H9 (cell line): ENCODE measurements around the gene DHCR7. TPM values are rescaled to one million over a fixed set of nuclear protein-coding genes. Genes with fewer than 3 reads are reported as not detected.

Source experiments
- DNase-seq: peaks from one replicate; pipeline ENCODE4 v3.0.0-alpha.2; 2017
- H2AFZ ChIP-seq: one replicate; pipeline ENCODE4 v1.6.1; 2013; ENCODE audit warnings: mild to moderate bottlenecking, low read length, control low read depth, moderate library complexity
- H2AK5ac ChIP-seq: 2 replicates; pipeline ENCODE4 v1.6.1; 2013; ENCODE audit warnings: low read length, control low read depth, mixed read lengths; ENCODE audit not compliant: insufficient read length
- H2BK120ac ChIP-seq: one replicate; pipeline ENCODE4 v1.6.1; 2013; ENCODE audit warnings: low read depth, mild to moderate bottlenecking, low read length, control low read depth, inconsistent platforms; ENCODE audit not compliant: poor library complexity, severe bottlenecking
- H2BK12ac ChIP-seq: 2 replicates; pipeline ENCODE4 v1.6.1; 2013; ENCODE audit warnings: low read length, control low read depth, mixed read lengths, low read depth; ENCODE audit not compliant: insufficient read length
- H2BK15ac ChIP-seq: 2 replicates; pipeline ENCODE4 v1.6.1; 2013; ENCODE audit warnings: low read depth, low read length, control low read depth
- H2BK20ac ChIP-seq: one replicate; pipeline ENCODE4 v1.6.1; 2013; ENCODE audit warnings: low read depth, mild to moderate bottlenecking, low read length, control low read depth, inconsistent platforms; ENCODE audit not compliant: poor library complexity, severe bottlenecking
- H2BK5ac ChIP-seq: 2 replicates; pipeline ENCODE4 v1.6.1; 2013; ENCODE audit warnings: low read length, control low read depth, mixed read lengths; ENCODE audit not compliant: insufficient read length
- H3K14ac ChIP-seq: 2 replicates; pipeline ENCODE4 v1.6.1; 2013; ENCODE audit warnings: low read length, control low read depth; ENCODE audit not compliant: insufficient read depth
- H3K18ac ChIP-seq: 2 replicates; pipeline ENCODE4 v1.6.1; 2013; ENCODE audit warnings: low read depth, mild to moderate bottlenecking, mixed read lengths, low read length, control low read depth; ENCODE audit not compliant: insufficient read length
- H3K23ac ChIP-seq: 2 replicates; pipeline ENCODE4 v1.6.1; 2013; ENCODE audit warnings: low read length, control low read depth, mixed read lengths, low read depth; ENCODE audit not compliant: insufficient read length
- H3K23me2 ChIP-seq: 2 replicates; pipeline ENCODE4 v1.6.1; 2013; ENCODE audit warnings: low read depth, mild to moderate bottlenecking, mixed read lengths, low read length, control low read depth; ENCODE audit not compliant: insufficient read length, poor library complexity, severe bottlenecking
- H3K27ac ChIP-seq: 2 replicates; pipeline ENCODE4 v1.5.1; 2013; ENCODE audit warnings: low read length, control low read depth, mixed read lengths, low read depth; ENCODE audit not compliant: insufficient read length
- H3K27me3 ChIP-seq: 2 replicates; pipeline ENCODE4 v1.6.1; 2013; ENCODE audit warnings: low read length, control low read depth, inconsistent platforms; ENCODE audit not compliant: insufficient read depth
- H3K4ac ChIP-seq: 2 replicates; pipeline ENCODE4 v1.6.1; 2013; ENCODE audit warnings: low read depth, mild to moderate bottlenecking, control low read depth, inconsistent platforms, low read length, moderate library complexity
- H3K4me1 ChIP-seq: 2 replicates; pipeline ENCODE4 v1.6.1; 2013; ENCODE audit warnings: low read length, control low read depth, inconsistent platforms; ENCODE audit not compliant: insufficient read depth
- H3K4me2 ChIP-seq: 2 replicates; pipeline ENCODE4 v1.6.1; 2013; ENCODE audit warnings: low read length, control low read depth, mixed read lengths; ENCODE audit not compliant: insufficient read length, insufficient read depth
- H3K56ac ChIP-seq: 2 replicates; pipeline ENCODE4 v1.6.1; 2013; ENCODE audit warnings: low read depth, mild to moderate bottlenecking, mixed read lengths, low read length, control low read depth; ENCODE audit not compliant: insufficient read length
- H3K79me1 ChIP-seq: 2 replicates; pipeline ENCODE4 v1.6.1; 2013; ENCODE audit warnings: low read depth, mild to moderate bottlenecking, moderate library complexity, low read length, control low read depth, inconsistent platforms; ENCODE audit not compliant: insufficient read depth, poor library complexity, severe bottlenecking
- H3K79me2 ChIP-seq: 2 replicates; pipeline ENCODE4 v1.6.1; 2013; ENCODE audit warnings: low read length, control low read depth, inconsistent platforms; ENCODE audit not compliant: insufficient read depth
- H3K9ac ChIP-seq: 2 replicates; pipeline ENCODE4 v1.6.1; 2013; ENCODE audit warnings: low read length, control low read depth, mixed read lengths; ENCODE audit not compliant: insufficient read length; ENCODE audit errors: extremely low read depth
- H3K9me3 ChIP-seq: one replicate; pipeline ENCODE4 v1.6.1; 2013; ENCODE audit warnings: low read depth, low read length, inconsistent platforms; ENCODE audit not compliant: control insufficient read depth
- H3T11ph ChIP-seq: one replicate; pipeline ENCODE4 v1.6.1; 2013; ENCODE audit warnings: mild to moderate bottlenecking, low read length, control low read depth, inconsistent platforms
- H4K20me1 ChIP-seq: one replicate; pipeline ENCODE4 v1.6.1; 2013; ENCODE audit not compliant: control insufficient read depth, insufficient read length, insufficient read depth
- H4K5ac ChIP-seq: 2 replicates; pipeline ENCODE4 v1.6.1; 2013; ENCODE audit warnings: low read depth, mild to moderate bottlenecking, mixed read lengths, low read length, control low read depth; ENCODE audit not compliant: insufficient read length
- H4K8ac ChIP-seq: replicated peaks from 2 replicates; pipeline ENCODE4 v1.6.1; 2013; ENCODE audit warnings: low read length, control low read depth, mixed read lengths, low read depth; ENCODE audit not compliant: insufficient read length
- H4K91ac ChIP-seq: 2 replicates; pipeline ENCODE4 v1.6.1; 2013; ENCODE audit warnings: low read depth, mild to moderate bottlenecking, moderate library complexity, mixed read lengths, low read length, control low read depth; ENCODE audit not compliant: insufficient read length
- H3K27ac Mint-ChIP-seq, 3 experiments: 2 replicates in 2 of 3; 3 replicates in 1 of 3; pipeline ENCODE4 v1.8.0; 2020 to 2021; ENCODE audit warnings: mixed read lengths in 3 of 3, mild to moderate bottlenecking in 1 of 3, moderate library complexity in 1 of 3
- H3K27me3 Mint-ChIP-seq: 2 replicates; pipeline ENCODE4 v1.8.0; 2021; ENCODE audit warnings: low read depth, mild to moderate bottlenecking, moderate library complexity, mixed read lengths
- H3K36me3 Mint-ChIP-seq, 3 experiments: 2 replicates in 2 of 3; 3 replicates in 1 of 3; pipeline ENCODE4 v1.8.0; 2020 to 2021; ENCODE audit warnings: low read depth in 3 of 3, mixed read lengths in 3 of 3; ENCODE audit not compliant: insufficient read depth in 1 of 3
- H3K4me1 Mint-ChIP-seq, 2 experiments: 2 replicates each; pipeline ENCODE4 v1.8.0; 2020; ENCODE audit warnings: mixed read lengths in 2 of 2
- H3K4me3 Mint-ChIP-seq, 2 experiments: 2 replicates in 1 of 2; 3 replicates in 1 of 2; pipeline ENCODE4 v1.8.0; 2020 to 2021; ENCODE audit warnings: mild to moderate bottlenecking in 2 of 2, mixed read lengths in 2 of 2, moderate library complexity in 1 of 2
- H3K9me3 Mint-ChIP-seq, 2 experiments: 2 replicates in 1 of 2; 3 replicates in 1 of 2; pipeline ENCODE4 v1.8.0; 2020; ENCODE audit warnings: mild to moderate bottlenecking in 2 of 2, mixed read lengths in 2 of 2, moderate library complexity in 1 of 2
- CTCF ChIP-seq: fragments of 200-600 bp; sonication (generic); conservative IDR thresholded peaks from 3 replicates; pipeline ENCODE4 v1.8.0; 2021; ENCODE audit warnings: antibody characterized with exemption, mild to moderate bottlenecking
- WGBS: extraction: QIAGEN DNeasy Blood & Tissue Kit; methylation state at CpG from one replicate; pipeline ENCODE4 v1.1.7; 2013; ENCODE audit warnings: missing lambda C conversion rate, low lambda C conversion rate, mixed read lengths; ENCODE audit not compliant: insufficient read length; ENCODE audit errors: extremely low coverage; 5-methylcytosine and 5-hydroxymethylcytosine counted together
- total RNA-seq: library from RNA; stranded (reverse); gene quantifications from 2 replicates; pipeline ENCODE4 v1.2.1, GENCODE V29; 2021

Gene DHCR7
- total RNA-seq, 1 experiment from 2014 or later = 124 TPM

- peaks cover 4 to 6% of the 10 kb centered on the region in 2 experiments; a peak in 3 of 4 replicates for H3K4me1 Mint-ChIP-seq
- Histone ChIP-seq H3K4me1 (no peaks in the 10 kb centered on the region), H3K4ac (no peak overlapping the region), H2AK5ac (no peak overlapping the region), H2BK120ac (no peak overlapping the region), H2BK5ac (no peak overlapping the region), H3K79me1 (no peaks in the 10 kb centered on the region), H3K27me3 (no peaks in the 10 kb centered on the region), H2AFZ (no peak overlapping the region), H3T11ph (no peak overlapping the region), H2BK15ac (no peak overlapping the region), H4K20me1 (no peaks in the 10 kb centered on the region), H3K23me2 (no peaks in the 10 kb centered on the region), H3K79me2 (no peaks in the 10 kb centered on the region), H3K4me2 (no peak overlapping the region), H3K18ac (no peak overlapping the region), H3K27ac (no peak overlapping the region), H4K8ac (no peak overlapping the region), H4K91ac (no peak overlapping the region), H4K5ac (no peak overlapping the region), H2BK20ac (no peak overlapping the region), H2BK12ac (no peak overlapping the region), H3K23ac (no peak overlapping the region), H3K14ac (no peak overlapping the region), H3K9ac (no peak overlapping the region), H3K9me3 (no peaks in the 10 kb centered on the region), H3K56ac (no peak overlapping the region)
- peak overlapping the region in 2 of 3 experiments; percentile 66 to 68; a peak in 2 of 7 replicates for H3K27ac Mint-ChIP-seq
- WGBS = no CpG with 5 or more reads among the region's 23 CpGs
- H3K36me3 Mint-ChIP-seq = peaks cover 22 to 77% (median 36%) of the 10 kb centered on the region in 3 experiments
- no peak for TF ChIP-seq CTCF
- DNase-seq = no peak
- no peak overlapping the region for H3K4me3 Mint-ChIP-seq
- no peaks in the 10 kb centered on the region for H3K9me3 Mint-ChIP-seq
- H3K27me3 Mint-ChIP-seq = no peaks in the 10 kb centered on the region
Measured at GRCh38 chr11:71490044-71490730, 42.0 kb upstream of the DHCR7 start.
